ENCODE results near the gene EGR2. TPM values are rescaled to one million over a fixed set of nuclear protein-coding genes. Genes with fewer than 3 reads are reported as not detected.

The EGR2 gene
- total RNA-seq: 10 to 100 TPM in 2 of 7 donors, 1 to 10 TPM in 4, under 1 TPM in 1; 0.94 to 16.8 (median 3.3) TPM
- 1 to 10 TPM; 1.5 to 6.3 (median 3.1) TPM for polyA plus RNA-seq
- long read RNA-seq, donor 1, transcript EGR2-201 (2 exons, 2,968 nt): major isoform, 7 of 15 reads
- long read RNA-seq, donor 1, partial matches to known transcripts: 7 of 15 reads
- long read RNA-seq, donor 1, other reads (novel, unspliced or antisense): 0 of 15 reads
- long read RNA-seq, donor 2, partial matches to known transcripts: 0 of 1 reads
- long read RNA-seq, donor 2, other reads (novel, unspliced or antisense): 0 of 1 reads

- no peaks in the 10 kb centered on the region for H3K9me3 ChIP-seq
- peak; percentile 5 to 82 (median 75) for TF ChIP-seq POLR2AphosphoS5 (IDR thresholded peaks at IDR 0.05)
- peak in 1 of 11 experiments; percentile 28 for TF ChIP-seq CTCF (IDR thresholded peaks at IDR 0.05 in 8 of 11, conservative IDR thresholded peaks at IDR 0.05 in 3 of 11)
- no peak for TF ChIP-seq POLR2A (IDR thresholded peaks at IDR 0.05)
- H3K36me3 ChIP-seq: no peaks in the 10 kb centered on the region
- peaks cover 0 to 68% (median 32%) of the 10 kb centered on the region in 7 donors for H3K27me3 ChIP-seq (replicated peaks in 1 of 7)
- H3K27ac ChIP-seq: peak within 1 kb of the TSS; percentile 72 to 93 (median 90)
- 0% methylated on average over 33 to 53 of the region's 53 CpGs for WGBS, 5 donors
- peak; percentile 98 for DNase-seq
- H3K4me1 ChIP-seq: peaks cover 20 to 62% (median 44%) of the 10 kb centered on the region in 6 donors
- peak within 1 kb of the TSS; percentile 69 to 98 (median 89) for H3K4me3 ChIP-seq
- intact Hi-C loops (cut with DNase I; ENCODE audit: low total_unique reads): loop anchor here (10.0 kb wide), 1 partner anchor 202 kb away; no protein-coding TSS in a partner anchor
These were observed at the start of gene EGR2 for GRCh38 chr10:62816331-62817120. Gene EGR2, minus strand, starts transcription at chr10:62816366. Its CDS starts 337 bp downstream, at chr10:62816029.

GRCh38 chr10:62862447-62862846 is 46.3 kb upstream of the EGR2 start:
- WGBS, 5 donors: 88 to 100% (median 100%) methylated on average over 1 of the region's 1 CpG
- TF ChIP-seq CTCF (IDR thresholded peaks at IDR 0.05 in 8 of 11, conservative IDR thresholded peaks at IDR 0.05 in 3 of 11) (no peak), POLR2AphosphoS5 (IDR thresholded peaks at IDR 0.05) (no peak), POLR2A (IDR thresholded peaks at IDR 0.05) (no peak)

GRCh38 chr10:62861507-62861906 is 45.3 kb upstream of the EGR2 start:
- TF ChIP-seq POLR2A (IDR thresholded peaks at IDR 0.05) (no peak), CTCF (IDR thresholded peaks at IDR 0.05 in 8 of 11, conservative IDR thresholded peaks at IDR 0.05 in 3 of 11) (no peak), POLR2AphosphoS5 (IDR thresholded peaks at IDR 0.05) (no peak)
- peaks cover 0 to 16% (median 4%) of the 10 kb centered on the region in 6 donors for H3K4me1 ChIP-seq
- H3K36me3 ChIP-seq: no peaks in the 10 kb centered on the region
- WGBS, 5 donors: 58 to 67% (median 63%) methylated on average over 3 of the region's 3 CpGs
- no peak overlapping the region for H3K4me3 ChIP-seq
- intact Hi-C loops (cut with DNase I; ENCODE audit: low total_unique reads): no loop called here
- no peaks in the 10 kb centered on the region for H3K9me3 ChIP-seq
- H3K27ac ChIP-seq: no peak overlapping the region
- no peak for DNase-seq
- H3K27me3 ChIP-seq (replicated peaks in 1 of 7): no peaks in the 10 kb centered on the region

More at GRCh38 chr10:62862447-62862846, 46.3 kb upstream of the EGR2 start:
- H3K4me3 ChIP-seq: no peak overlapping the region
- no peaks in the 10 kb centered on the region for H3K9me3 ChIP-seq
- intact Hi-C loops (cut with DNase I; ENCODE audit: low total_unique reads): no loop called here
- H3K27me3 ChIP-seq (replicated peaks in 1 of 7): no peaks in the 10 kb centered on the region
- no peaks in the 10 kb centered on the region for H3K36me3 ChIP-seq
- no peak for DNase-seq
- H3K27ac ChIP-seq: no peak overlapping the region
- H3K4me1 ChIP-seq: peaks cover 0 to 9% (median 3%) of the 10 kb centered on the region in 6 donors

GRCh38 chr10:62860946-62861345 is 44.8 kb upstream of the EGR2 start:
- DNase-seq: no peak
- intact Hi-C loops (cut with DNase I; ENCODE audit: low total_unique reads): no loop called here

More at GRCh38 chr10:62860946-62861345, 44.8 kb upstream of the EGR2 start:
- Histone ChIP-seq H3K27ac (no peak overlapping the region), H3K4me1 (peaks cover 0 to 18% (median 5%) of the 10 kb centered on the region in 6 donors), H3K4me3 (no peak overlapping the region), H3K27me3 (replicated peaks in 1 of 7) (no peaks in the 10 kb centered on the region), H3K9me3 (no peaks in the 10 kb centered on the region), H3K36me3 (no peaks in the 10 kb centered on the region)
- WGBS, 5 donors: 8 to 12% (median 9%) methylated on average over 4 of the region's 4 CpGs
- TF ChIP-seq POLR2AphosphoS5 (IDR thresholded peaks at IDR 0.05) (no peak), POLR2A (IDR thresholded peaks at IDR 0.05) (no peak), CTCF (IDR thresholded peaks at IDR 0.05 in 8 of 11, conservative IDR thresholded peaks at IDR 0.05 in 3 of 11) (no peak)

Measured in spleen (tissue), 13 donors.